Measurements from ENCODE around the gene OGFOD3. TPM values are rescaled to one million over a fixed set of nuclear protein-coding genes. Genes with fewer than 3 reads are reported as not detected.

Gene OGFOD3
- total RNA-seq, 4 donors from 2014 or later, result 7.9 to 27.5 (median 25.9) TPM

DNA sequence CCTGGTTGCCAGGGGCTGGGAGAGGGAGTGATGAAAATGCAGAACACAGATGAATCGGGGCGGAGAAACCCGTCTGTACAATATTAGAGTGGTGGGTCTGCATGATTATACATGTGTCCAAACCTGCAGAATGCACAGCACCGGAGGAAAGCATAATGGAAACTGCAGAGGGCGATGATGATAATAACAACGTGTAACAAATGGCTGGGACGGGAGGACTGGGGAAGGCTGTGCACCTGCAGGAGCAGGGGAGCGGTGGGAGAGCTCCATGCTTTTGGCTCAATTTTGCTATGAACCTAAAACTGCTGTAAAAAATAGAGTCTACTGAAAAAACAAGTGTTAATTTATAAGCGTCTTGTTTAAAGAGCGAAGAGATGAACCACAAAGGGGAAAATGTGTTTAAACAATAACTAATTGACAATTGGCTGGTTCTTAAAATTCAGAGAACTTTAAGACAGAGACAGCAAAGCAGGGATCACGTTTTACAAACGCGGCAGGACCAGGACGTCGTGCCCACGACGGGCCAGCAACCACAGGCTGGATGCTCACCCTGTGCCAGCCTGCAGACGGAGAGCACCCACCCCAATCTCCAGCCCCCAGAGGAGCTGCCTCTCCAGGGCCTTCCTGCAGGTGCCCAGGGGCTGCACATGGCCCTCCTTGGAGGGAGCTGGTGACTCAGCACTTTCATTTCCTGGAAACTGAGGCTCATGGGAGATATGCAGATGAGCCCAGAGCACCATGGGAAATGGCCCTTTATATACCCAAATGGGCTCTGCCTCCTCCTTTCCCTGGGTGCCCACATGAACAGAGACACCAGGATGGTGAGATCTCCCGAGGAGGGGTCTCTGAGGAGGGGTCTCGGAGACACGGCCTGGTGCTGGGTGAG is 59.7 kb downstream of the OGFOD3 start, which contains the start of gene TEX19:
Gene TEX19 (plus strand): TSS at position 783 of the 886 bp plus-strand sequence. CDS start 2,904 bp downstream, outside the sequence.
- no peak within 1 kb of the TSS for H3K27ac ChIP-seq
- TF ChIP-seq EP300 (IDR thresholded peaks at IDR 0.05; ENCODE audit: low read depth) (no peak), POLR2A (IDR thresholded peaks at IDR 0.05) (no peak), CTCF (IDR thresholded peaks at IDR 0.05) (no peak), POLR2AphosphoS5 (IDR thresholded peaks at IDR 0.05) (no peak)
- H3K27me3 ChIP-seq, result peaks cover 38% of the 10 kb centered on the region
- H3K9me3 ChIP-seq, result no peaks in the 10 kb centered on the region
- in situ Hi-C loops (cut with MboI; ENCODE audit: low pct_ligation_motif_present in 1 of 4, low pct_unique_long_range_greater_than_20kb in 1 of 4, low sequenced_read_pairs in 3 of 4), result loop anchor here in 2 of 4 donors (5.0 to 10.0 kb wide), 3 partner anchors 49 to 196 kb away; partner anchors contain the start of genes HEXD (in 1 of the 2) and OGFOD3 (in 1 of the 2)
- H3K36me3 ChIP-seq, result no peaks in the 10 kb centered on the region
- H3K4me1 ChIP-seq, result no peaks in the 10 kb centered on the region
- WGBS, 2 donors (ENCODE audit: low coverage in 1 of 2), result 60 to 64% methylated on average over 10 to 21 of the region's 21 CpGs
- intact Hi-C loops (cut with DNase I; ENCODE audit: low total_unique reads), result loop anchor here (5.0 kb wide), 1 partner anchor 54 kb away; no protein-coding TSS in a partner anchor
- H3K4me3 ChIP-seq, result no peak within 1 kb of the TSS
- no peak for DNase-seq

- in situ Hi-C loops (cut with MboI; ENCODE audit: low pct_ligation_motif_present in 1 of 4, low pct_unique_long_range_greater_than_20kb in 1 of 4, low sequenced_read_pairs in 3 of 4) (loop anchor here in 2 of 4 donors (5.0 to 10.0 kb wide), 3 partner anchors 50 to 197 kb away; partner anchors contain the start of genes HEXD (in 1 of the 2) and OGFOD3 (in 1 of the 2)), intact Hi-C loops (cut with DNase I; ENCODE audit: low total_unique reads) (loop anchor here (5.0 kb wide), 1 partner anchor 55 kb away; no protein-coding TSS in a partner anchor)
- TF ChIP-seq POLR2AphosphoS5 (IDR thresholded peaks at IDR 0.05), result no peak
- no peak for TF ChIP-seq CTCF (IDR thresholded peaks at IDR 0.05)
- no peak for TF ChIP-seq EP300 (IDR thresholded peaks at IDR 0.05; ENCODE audit: low read depth)
- no peak for TF ChIP-seq POLR2A (IDR thresholded peaks at IDR 0.05)
- no peak for DNase-seq
- WGBS, 2 donors (ENCODE audit: low coverage in 1 of 2), result 48% methylated on average over 2 of the region's 2 CpGs; no CpG with 5 or more reads in 1 of the 2 donors
- H3K9me3 ChIP-seq, result no peaks in the 10 kb centered on the region
- no peaks in the 10 kb centered on the region for H3K36me3 ChIP-seq
- H3K27ac ChIP-seq, result no peak overlapping the region
- H3K4me3 ChIP-seq, result no peak overlapping the region
- peaks cover 38% of the 10 kb centered on the region for H3K27me3 ChIP-seq
- H3K4me1 ChIP-seq, result no peaks in the 10 kb centered on the region
Measured at GRCh38 chr17:82357394-82357793, 61.0 kb downstream of the OGFOD3 start.

DNA sequence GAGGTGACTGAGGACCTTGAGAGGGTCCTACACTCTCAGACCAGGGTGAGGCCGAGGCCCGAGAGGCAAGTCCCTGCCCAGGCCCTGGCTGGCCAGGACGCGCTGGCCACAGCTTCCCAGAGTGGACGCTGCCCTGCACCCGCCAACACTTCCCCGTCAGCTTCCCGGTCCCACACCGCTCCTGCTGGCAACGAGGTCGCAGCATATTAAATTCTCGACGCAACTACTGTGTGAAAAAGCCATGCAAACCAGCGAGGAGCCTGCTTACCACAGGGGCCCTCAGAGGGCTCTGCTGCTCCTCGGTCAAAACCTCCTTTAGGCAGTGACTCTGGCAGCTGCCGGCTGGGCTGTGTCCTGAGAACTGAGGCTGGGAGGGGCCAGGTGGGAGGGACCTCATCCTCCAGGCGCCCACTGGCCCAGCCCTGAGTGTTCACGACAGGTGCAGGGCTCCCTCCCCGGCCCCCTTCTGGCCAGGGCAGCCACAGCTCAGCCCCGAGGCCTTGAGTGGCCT is 61.5 kb downstream of the OGFOD3 start:
- Histone ChIP-seq H3K4me1 (peaks cover 0 to 2% (median 0%) of the 10 kb centered on the region in 4 donors), H3K27ac (no peak overlapping the region), H3K9me3 (no peaks in the 10 kb centered on the region), H3K27me3 (peaks cover 38% of the 10 kb centered on the region), H3K4me3 (no peak overlapping the region), H3K36me3 (no peaks in the 10 kb centered on the region)
- in situ Hi-C loops (cut with MboI; ENCODE audit: low pct_ligation_motif_present in 1 of 4, low pct_unique_long_range_greater_than_20kb in 1 of 4, low sequenced_read_pairs in 3 of 4), result loop anchor here in 2 of 4 donors (5.0 to 10.0 kb wide), 3 partner anchors 50 to 198 kb away; partner anchors contain the start of genes HEXD (in 1 of the 2) and OGFOD3 (in 1 of the 2)
- intact Hi-C loops (cut with DNase I; ENCODE audit: low total_unique reads), result loop anchor here (5.0 kb wide), 1 partner anchor 55 kb away; no protein-coding TSS in a partner anchor
- WGBS, 2 donors (ENCODE audit: low coverage in 1 of 2), result 37% methylated on average over 4 of the region's 20 CpGs; no CpG with 5 or more reads in 1 of the 2 donors
- TF ChIP-seq POLR2AphosphoS5 (IDR thresholded peaks at IDR 0.05), result no peak
- TF ChIP-seq CTCF (IDR thresholded peaks at IDR 0.05), result no peak
- TF ChIP-seq EP300 (IDR thresholded peaks at IDR 0.05; ENCODE audit: low read depth), result no peak
- TF ChIP-seq POLR2A (IDR thresholded peaks at IDR 0.05), result no peak
- DNase-seq, result peak; percentile 67

Data from transverse colon (tissue), 4 donors.